Stimulated activated CD8-positive, alpha-beta memory T cell treated with anti-CD3 and anti-CD28 coated beads, Interleukin-12 subunit alpha, Interleukin-12 subunit beta, amount 100 ng/mL, for 4 hours (primary cell): Measurements from ENCODE around the gene RTP3.
"Not testable (repeated sequence)": the region's sequence is repeated elsewhere in the genome, so short reads cannot be mapped to it uniquely, and the experiment has no call there.

Experiments
- DNase-seq: peaks from one replicate; pipeline ENCODE4 v3.0.0-alpha.2; 2020; ENCODE audit warnings: low read depth

RTP3 gene

GRCh38 chr3:46546896-46547440 lies 49.2 kb downstream of the RTP3 start:
- DNase-seq, result no peak

- not testable (repeated sequence) for DNase-seq
These were observed 50.8 kb downstream of the RTP3 start for GRCh38 chr3:46548611-46549010.

DNA sequence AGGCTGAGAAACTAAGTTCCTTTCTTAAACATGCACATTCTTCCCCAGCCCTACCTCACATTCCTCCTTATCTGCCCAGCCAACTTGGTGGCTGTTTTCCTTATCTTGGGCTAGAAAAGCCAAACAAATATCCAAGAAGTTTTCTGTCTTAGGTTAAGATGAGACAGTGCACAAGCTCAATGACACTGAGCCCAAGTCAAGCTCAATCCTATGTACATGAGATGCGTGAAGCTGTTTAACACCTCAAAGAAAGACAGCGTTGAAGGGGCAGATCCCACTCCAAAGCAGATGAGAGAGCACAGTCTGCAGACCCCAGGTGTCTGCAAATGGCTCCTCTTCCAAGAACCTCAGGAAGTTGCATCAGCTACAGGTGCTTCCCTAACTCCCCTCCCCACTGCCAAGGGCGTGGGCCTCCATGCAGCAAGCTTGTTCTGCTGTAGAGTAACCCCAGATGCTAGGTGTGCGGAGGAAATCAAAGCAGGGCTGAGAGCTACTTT lies 51.7 kb downstream of the RTP3 start:
- no peak for DNase-seq

DNA sequence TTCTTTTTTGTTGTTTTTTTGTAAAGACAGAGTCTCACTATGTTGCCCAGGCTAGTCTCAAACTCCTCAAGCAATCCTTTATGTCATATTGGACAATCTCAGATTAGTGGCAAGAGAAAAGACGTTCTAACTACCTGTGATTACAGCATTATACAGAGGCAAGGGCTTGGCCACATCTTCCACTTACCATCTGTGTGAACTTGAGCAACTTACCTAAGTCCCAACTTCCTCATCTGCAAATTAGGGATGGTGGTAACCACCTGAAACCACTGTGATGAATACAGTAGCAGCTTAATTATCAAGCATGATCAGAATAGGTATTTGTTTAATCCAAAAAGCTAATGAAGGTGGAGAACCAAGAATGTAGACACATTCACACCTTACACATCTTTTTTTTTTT lies 52.2 kb downstream of the RTP3 start:
- DNase-seq, result no peak
